Loucy (cell line): ENCODE measurements around the gene MCTP2.

Source experiments
- EZH2phosphoT487 ChIP-seq: fragments of 200-600 bp; IDR thresholded peaks from 2 replicates; pipeline ENCODE4 v1.6.1; 2018; ENCODE audit warnings: antibody characterized with exemption, mild to moderate bottlenecking, moderate library complexity, borderline replicate concordance
- TF ChIP-seq, protein P1 (sequence below): fragments of 200-600 bp; sonication (generic); conservative IDR thresholded peaks from 2 replicates; pipeline ENCODE4 v1.5.1; 2014; ENCODE audit warnings: mild to moderate bottlenecking, antibody characterized with exemption, low read length

DNA sequence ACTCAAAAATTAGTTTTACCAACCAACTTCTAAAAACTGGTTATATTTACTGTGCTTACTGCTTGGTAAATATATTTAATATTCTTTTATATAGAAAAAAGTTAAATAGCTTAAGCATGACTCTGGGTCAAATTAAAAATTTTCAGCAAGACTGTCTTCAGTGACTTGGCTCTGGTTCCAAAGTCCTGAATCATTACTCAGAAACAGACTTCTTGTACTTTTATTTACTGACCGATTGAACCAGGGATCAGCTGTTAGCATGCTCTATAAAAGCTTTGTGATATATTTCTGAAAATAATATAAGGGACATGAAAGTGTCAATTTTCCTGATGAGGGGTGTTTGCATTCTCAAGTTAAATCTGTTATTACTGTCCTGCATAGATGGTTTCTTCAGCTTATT, 164.3 kb downstream of the MCTP2 start:
- no peak for TF ChIP-seq EZH2phosphoT487
- TF ChIP-seq, protein P1, sequence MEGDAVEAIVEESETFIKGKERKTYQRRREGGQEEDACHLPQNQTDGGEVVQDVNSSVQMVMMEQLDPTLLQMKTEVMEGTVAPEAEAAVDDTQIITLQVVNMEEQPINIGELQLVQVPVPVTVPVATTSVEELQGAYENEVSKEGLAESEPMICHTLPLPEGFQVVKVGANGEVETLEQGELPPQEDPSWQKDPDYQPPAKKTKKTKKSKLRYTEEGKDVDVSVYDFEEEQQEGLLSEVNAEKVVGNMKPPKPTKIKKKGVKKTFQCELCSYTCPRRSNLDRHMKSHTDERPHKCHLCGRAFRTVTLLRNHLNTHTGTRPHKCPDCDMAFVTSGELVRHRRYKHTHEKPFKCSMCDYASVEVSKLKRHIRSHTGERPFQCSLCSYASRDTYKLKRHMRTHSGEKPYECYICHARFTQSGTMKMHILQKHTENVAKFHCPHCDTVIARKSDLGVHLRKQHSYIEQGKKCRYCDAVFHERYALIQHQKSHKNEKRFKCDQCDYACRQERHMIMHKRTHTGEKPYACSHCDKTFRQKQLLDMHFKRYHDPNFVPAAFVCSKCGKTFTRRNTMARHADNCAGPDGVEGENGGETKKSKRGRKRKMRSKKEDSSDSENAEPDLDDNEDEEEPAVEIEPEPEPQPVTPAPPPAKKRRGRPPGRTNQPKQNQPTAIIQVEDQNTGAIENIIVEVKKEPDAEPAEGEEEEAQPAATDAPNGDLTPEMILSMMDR: no peak
